Body of pancreas (tissue), 4 donors: ENCODE results near the gene ABCG1.

Experiments used
- CTCF ChIP-seq, 7 experiments: fragments of 450-650 bp in 4 of 7; fragments of 200-600 bp in 3 of 7; sonication (generic) in 3 of 7; IDR thresholded peaks; one replicate each; pipeline ENCODE4 v1.5.1; 2016 to 2019; ENCODE audit warnings: antibody characterized with exemption in 7 of 7
- POLR2A ChIP-seq, 3 donors: fragments of 450-650 bp; IDR thresholded peaks; one replicate each; pipeline ENCODE4 v1.6.1; 2016; ENCODE audit warnings: antibody characterized with exemption in 3 of 3, mild to moderate bottlenecking in 2 of 3

- TF ChIP-seq POLR2A (IDR thresholded peaks at IDR 0.05) (no peak), CTCF (IDR thresholded peaks at IDR 0.05) (no peak)
These were observed 75.4 kb downstream of the ABCG1 start for GRCh38 chr21:42294273-42294880.
